LNCaP clone FGC (cell line): Measurements from ENCODE around the gene TNFAIP8.
"Not testable (repeated sequence)": the region's sequence is repeated elsewhere in the genome, so short reads cannot be mapped to it uniquely, and the experiment has no call there.

Source experiments
- DNase-seq: peaks from one replicate; pipeline ENCODE4 v3.0.0-alpha.2; 2011; ENCODE audit warnings: low read depth
- H3K4me3 ChIP-seq: 2 replicates; pipeline ENCODE4 v1.5.1; 2011; ENCODE audit warnings: mild to moderate bottlenecking, low read depth, low read length, control low read depth
- CTCF ChIP-seq: IDR thresholded peaks from 2 replicates; pipeline ENCODE4 v1.5.1; 2012; ENCODE audit warnings: mild to moderate bottlenecking; ENCODE audit not compliant: control insufficient read depth, insufficient read depth; ENCODE audit errors: extremely low read depth

Gene TNFAIP8

GRCh38 chr5:119417891-119418605 lies 62.2 kb downstream of the TNFAIP8 start:
- DNase-seq = peak; percentile 56
- TF ChIP-seq CTCF = no peak
- H3K4me3 ChIP-seq = no peak overlapping the region

- TF ChIP-seq CTCF = no peak
- DNase-seq = peak; percentile 34
These were observed 62.8 kb downstream of the TNFAIP8 start for GRCh38 chr5:119418606-119419100.

GRCh38 chr5:119420169-119420568 lies 64.3 kb downstream of the TNFAIP8 start:
- DNase-seq = peak; percentile 22
- TF ChIP-seq CTCF = no peak
- no peak overlapping the region for H3K4me3 ChIP-seq

More at GRCh38 chr5:119418606-119419100, 62.8 kb downstream of the TNFAIP8 start:
- H3K4me3 ChIP-seq = no peak overlapping the region

GRCh38 chr5:119426057-119426456 lies 70.2 kb downstream of the TNFAIP8 start:
- DNase-seq = no peak
- TF ChIP-seq CTCF = no peak
- no peak overlapping the region for H3K4me3 ChIP-seq

GRCh38 chr5:119427060-119427459 lies 71.2 kb downstream of the TNFAIP8 start:
- no peak for TF ChIP-seq CTCF
- peak; percentile 68 for DNase-seq

GRCh38 chr5:119427596-119427995 lies 71.8 kb downstream of the TNFAIP8 start:
- not testable (repeated sequence) for DNase-seq, H3K4me3 ChIP-seq

More at GRCh38 chr5:119427060-119427459, 71.2 kb downstream of the TNFAIP8 start:
- no peak overlapping the region for H3K4me3 ChIP-seq

- H3K4me3 ChIP-seq, DNase-seq: not testable (repeated sequence)
These were observed 72.3 kb downstream of the TNFAIP8 start for GRCh38 chr5:119428166-119428565.

- not testable (repeated sequence) for H3K4me3 ChIP-seq, DNase-seq
These were observed 72.8 kb downstream of the TNFAIP8 start for GRCh38 chr5:119428574-119428973.

- not testable (repeated sequence) for H3K4me3 ChIP-seq, DNase-seq
These were observed 76.9 kb downstream of the TNFAIP8 start for GRCh38 chr5:119432674-119433237.
